AG09319 (cell line): ENCODE results near the gene RAB3IL1.

Experiments
- DNase-seq: peaks from one replicate; pipeline ENCODE4 v3.0.0-alpha.2; 2010; ENCODE audit warnings: low read depth; ENCODE audit errors: extremely low read depth
- TF ChIP-seq, protein P1 (sequence below): IDR thresholded peaks from 2 replicates; pipeline ENCODE4 v1.5.1; 2011; ENCODE audit warnings: low read depth, mild to moderate bottlenecking, inconsistent platforms, low read length, moderate library complexity

The RAB3IL1 gene

DNA sequence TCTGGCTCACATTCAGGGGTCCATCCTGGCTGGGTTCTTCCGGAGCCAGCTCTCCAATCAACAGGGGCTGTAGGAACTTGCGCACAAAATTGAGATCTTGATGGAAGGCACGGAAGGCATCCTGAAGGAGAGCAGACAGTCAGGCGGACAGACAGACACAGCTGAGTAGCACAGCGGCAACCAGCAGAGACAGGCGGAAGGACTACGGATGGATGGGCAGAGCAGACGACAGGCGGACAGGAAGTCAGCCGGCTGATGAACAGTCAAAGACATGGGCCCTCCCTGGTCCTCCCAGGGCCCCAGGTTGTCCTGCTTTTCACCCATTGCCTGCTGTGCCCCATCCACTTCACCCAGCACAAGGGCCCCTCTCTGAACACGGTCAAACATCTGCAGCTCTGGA, 37.3 kb downstream of the RAB3IL1 start:
- TF ChIP-seq, protein P1, sequence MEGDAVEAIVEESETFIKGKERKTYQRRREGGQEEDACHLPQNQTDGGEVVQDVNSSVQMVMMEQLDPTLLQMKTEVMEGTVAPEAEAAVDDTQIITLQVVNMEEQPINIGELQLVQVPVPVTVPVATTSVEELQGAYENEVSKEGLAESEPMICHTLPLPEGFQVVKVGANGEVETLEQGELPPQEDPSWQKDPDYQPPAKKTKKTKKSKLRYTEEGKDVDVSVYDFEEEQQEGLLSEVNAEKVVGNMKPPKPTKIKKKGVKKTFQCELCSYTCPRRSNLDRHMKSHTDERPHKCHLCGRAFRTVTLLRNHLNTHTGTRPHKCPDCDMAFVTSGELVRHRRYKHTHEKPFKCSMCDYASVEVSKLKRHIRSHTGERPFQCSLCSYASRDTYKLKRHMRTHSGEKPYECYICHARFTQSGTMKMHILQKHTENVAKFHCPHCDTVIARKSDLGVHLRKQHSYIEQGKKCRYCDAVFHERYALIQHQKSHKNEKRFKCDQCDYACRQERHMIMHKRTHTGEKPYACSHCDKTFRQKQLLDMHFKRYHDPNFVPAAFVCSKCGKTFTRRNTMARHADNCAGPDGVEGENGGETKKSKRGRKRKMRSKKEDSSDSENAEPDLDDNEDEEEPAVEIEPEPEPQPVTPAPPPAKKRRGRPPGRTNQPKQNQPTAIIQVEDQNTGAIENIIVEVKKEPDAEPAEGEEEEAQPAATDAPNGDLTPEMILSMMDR = no peak
- no peak for DNase-seq

DNA sequence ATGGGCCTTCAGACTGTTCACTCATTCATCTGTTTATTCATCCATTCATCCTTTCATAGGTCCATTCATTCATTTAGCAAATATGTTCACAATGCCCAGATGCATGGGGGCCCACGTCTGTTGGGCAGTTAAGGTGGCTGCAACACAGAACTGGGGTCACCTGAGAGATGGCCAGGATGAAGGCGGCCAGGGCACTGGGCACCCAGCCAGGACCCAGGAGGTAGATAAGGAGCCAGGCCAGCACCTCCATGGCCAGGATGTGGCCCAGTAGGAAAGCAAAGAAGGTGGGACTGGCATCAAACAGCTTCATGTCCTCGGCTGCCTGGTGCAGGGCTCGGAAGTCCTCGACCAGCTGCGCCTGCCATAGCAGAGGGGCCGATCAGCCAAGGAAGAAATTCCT, 38.2 kb downstream of the RAB3IL1 start:
- TF ChIP-seq, protein P1 = no peak
- no peak for DNase-seq

DNA sequence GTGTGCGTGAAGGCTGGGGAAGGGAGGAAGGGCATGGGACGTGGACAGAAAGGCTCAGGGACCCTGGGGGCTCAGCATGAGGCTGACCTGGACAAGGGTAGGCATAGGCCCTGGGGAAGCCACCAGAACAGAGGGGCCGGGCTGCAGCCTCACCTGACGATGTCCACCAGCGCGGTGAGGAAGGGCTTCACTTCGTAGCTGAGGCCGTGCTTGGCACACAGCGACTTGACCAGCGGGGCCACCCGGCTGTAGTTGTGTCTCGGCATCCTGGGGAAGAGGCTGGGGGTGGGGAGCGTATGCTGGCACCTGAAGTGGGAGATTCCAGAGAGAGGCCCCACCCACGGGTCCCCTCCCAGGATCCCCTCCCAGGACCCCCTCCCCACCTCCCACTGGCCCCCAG, 41.7 kb downstream of the RAB3IL1 start:
- DNase-seq = no peak
- TF ChIP-seq, protein P1 = no peak

DNA sequence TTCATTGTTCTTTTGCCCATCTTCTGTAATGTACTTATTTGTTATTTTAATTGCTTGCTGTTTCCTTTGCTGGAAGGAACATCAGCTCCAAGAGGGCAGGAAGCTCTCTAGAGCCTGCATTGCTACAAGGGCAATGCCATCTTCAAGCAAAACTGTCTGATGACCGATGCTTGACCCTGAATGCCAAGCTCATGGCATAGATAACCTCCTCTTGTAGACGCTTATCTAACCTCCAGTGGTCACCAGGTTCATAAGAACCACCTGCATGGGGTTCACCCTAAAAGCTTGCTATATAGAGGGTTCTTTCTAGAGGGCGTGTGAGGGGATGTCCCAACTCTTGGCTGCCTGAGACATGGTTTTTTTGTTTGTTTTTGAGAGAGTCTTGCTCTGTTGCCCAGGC, 42.5 kb downstream of the RAB3IL1 start:
- TF ChIP-seq, protein P1 = no peak
- no peak for DNase-seq

DNA sequence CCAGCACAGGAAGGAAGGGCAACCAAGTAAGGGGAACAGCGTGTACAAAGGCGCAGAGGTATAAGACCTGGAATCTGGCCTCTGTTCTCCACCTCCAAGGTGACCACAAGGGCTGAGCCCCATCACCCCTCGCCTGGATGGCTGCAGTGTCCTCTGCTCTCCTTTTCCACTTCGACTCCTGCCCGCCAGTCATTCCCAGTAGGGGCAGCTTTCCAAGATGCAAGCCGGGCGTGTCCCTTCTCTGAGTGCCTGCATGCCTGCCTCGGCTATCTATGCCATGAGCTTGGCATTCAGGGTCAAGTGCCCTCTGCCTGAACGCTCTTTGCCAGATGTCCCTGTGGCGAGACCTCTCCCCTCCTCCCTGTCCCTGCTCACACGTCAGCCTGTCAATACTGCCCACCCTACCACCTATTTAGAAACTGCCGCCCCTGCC, 43.0 kb downstream of the RAB3IL1 start:
- DNase-seq = no peak

DNA sequence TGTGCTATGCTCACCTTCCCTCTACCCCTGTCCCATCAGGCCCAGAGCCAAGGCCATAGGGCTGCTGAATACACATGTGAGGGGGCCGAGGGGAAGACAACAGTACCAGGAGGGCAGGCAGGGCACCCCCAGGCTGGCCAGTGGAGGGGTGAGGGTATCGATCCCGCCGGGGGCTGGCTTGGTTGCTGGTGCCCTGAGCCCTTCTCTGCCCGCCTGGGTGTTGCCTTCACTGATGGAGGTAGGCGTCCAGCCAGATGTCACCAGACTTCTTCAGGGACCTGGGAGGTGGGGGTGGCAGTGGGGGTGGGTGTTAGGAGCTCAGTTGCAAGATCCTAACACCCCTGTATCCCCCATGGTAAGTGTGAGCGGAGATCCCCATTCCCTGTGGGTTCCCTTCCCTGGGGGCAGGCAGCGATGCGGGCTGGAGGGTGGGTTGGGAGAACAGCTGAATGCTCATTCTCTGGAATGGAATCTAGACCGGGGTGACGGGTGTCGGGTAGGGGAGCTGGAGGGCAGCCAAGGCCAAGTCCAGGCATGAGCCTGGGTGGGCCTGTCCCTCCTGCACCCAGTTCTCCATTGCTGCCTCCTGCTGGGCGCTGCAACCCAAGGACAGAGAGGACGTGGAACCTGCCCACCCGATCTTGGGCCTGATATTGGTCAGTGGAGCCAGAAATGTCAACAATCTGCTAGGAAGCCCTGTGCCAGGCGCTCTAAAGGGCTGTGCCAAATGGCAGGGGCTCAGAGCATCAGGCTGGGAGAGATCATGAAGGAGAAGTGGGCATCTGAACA, 43.6 kb downstream of the RAB3IL1 start:
- TF ChIP-seq, protein P1 = no peak
- no peak for DNase-seq

More for the DNA sequence above, 43.0 kb downstream of the RAB3IL1 start:
- TF ChIP-seq, protein P1 = no peak

DNA sequence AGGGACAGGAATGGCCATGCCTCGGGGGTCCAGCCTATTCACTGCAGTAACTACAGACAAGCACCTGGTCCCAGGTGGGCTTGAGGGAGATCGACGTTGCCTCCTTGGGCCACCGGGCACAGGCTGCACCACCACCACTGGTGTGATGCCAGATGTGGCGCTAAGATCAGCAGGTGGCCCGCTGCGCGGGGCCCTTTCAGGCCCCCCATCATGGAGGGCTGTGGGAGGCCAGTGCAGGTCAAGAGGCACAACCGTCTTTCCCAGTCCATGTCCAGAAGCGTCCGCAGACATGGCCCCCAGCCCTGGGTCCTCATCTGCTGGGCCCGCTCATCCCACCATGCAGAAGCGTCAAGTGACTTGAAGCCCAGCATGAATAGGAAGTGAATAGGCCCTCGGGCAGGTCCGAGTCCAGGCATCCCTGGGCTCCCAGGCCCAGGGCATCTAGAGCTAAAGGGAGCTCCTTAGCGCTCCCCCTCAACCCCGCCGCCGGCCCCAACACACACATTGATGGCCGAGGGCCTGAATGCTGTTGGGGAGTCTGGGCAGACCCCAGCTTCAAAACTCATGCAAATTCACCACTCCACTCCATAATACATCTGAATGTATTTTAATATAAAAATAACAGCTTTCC, 44.3 kb downstream of the RAB3IL1 start:
- TF ChIP-seq, protein P1 = no peak
- no peak for DNase-seq
